B cell (primary cell): ENCODE results near the gene CMIP. TPM values are rescaled to one million over a fixed set of nuclear protein-coding genes. Genes with fewer than 3 reads are reported as not detected.

Source experiments
- ATAC-seq: fragments of 200-7000 bp; cut with Tn5 transposase; one replicate; pipeline ENCODE4 v1.10.0; 2021; ENCODE audit warnings: low read depth, mild to moderate bottlenecking, moderate number of reproducible peaks, moderate library complexity
- CTCF ChIA-PET: fragments of 350-600 bp; sonication (Branson Sonifier 250); formaldehyde crosslinking; loops from one replicate; lab custom pipeline; 2021; ENCODE audit warnings: antibody characterized with exemption, inconsistent platforms; lab: Charles Lee
- POLR2A ChIA-PET: fragments of 350-600 bp; sonication (Branson Sonifier 250); formaldehyde crosslinking; loops from one replicate; lab custom pipeline; 2021; ENCODE audit warnings: antibody characterized with exemption; lab: Charles Lee
- DNase-seq: peaks from one replicate; pipeline ENCODE4 v3.0.0; 2013
- H2AFZ ChIP-seq: 2 replicates; pipeline ENCODE4 v1.6.1; 2012; ENCODE audit warnings: mild to moderate bottlenecking, low read depth, low read length; ENCODE audit not compliant: insufficient read depth, poor library complexity, severe bottlenecking
- H3K27ac ChIP-seq, 2 donors: 1 replicate in 1 of 2; 2 replicates in 1 of 2; pipeline ENCODE4 v1.5.1; 2012 to 2013; ENCODE audit warnings: low read length in 2 of 2, mild to moderate bottlenecking in 2 of 2, moderate library complexity in 1 of 2
- H3K27me3 ChIP-seq, 4 experiments: fragments of 200-600 bp in 1 of 4; sonication (generic) in 1 of 4; replicated peaks in 1 of 4; 1 replicate in 2 of 4; 2 replicates in 2 of 4; pipeline versions ENCODE4 v1.6.1 to v1.7.0; 2013 to 2016; ENCODE audit warnings: low read length in 3 of 4, mild to moderate bottlenecking in 2 of 4, mixed read lengths in 1 of 4, moderate library complexity in 1 of 4; ENCODE audit not compliant: insufficient read depth in 4 of 4, control insufficient read depth in 3 of 4; ENCODE audit errors: control extremely low read depth in 1 of 4
- H3K36me3 ChIP-seq, 2 experiments: replicated peaks in 1 of 2; 1 replicate in 1 of 2; 2 replicates in 1 of 2; pipeline versions ENCODE4 v1.6.1 to v1.7.1; 2013; ENCODE audit warnings: low read length in 1 of 2; ENCODE audit not compliant: insufficient read depth in 2 of 2, control insufficient read depth in 1 of 2; ENCODE audit errors: control extremely low read depth in 1 of 2, extremely low read depth in 1 of 2
- H3K4me1 ChIP-seq, 2 donors: fragments of 200-600 bp in 1 of 2; sonication (generic) in 1 of 2; 1 replicate in 1 of 2; 2 replicates in 1 of 2; pipeline versions ENCODE4 v1.5.1 to v1.6.1; 2013 to 2017; ENCODE audit warnings: low read length in 2 of 2; ENCODE audit not compliant: control insufficient read depth in 2 of 2, insufficient read depth in 2 of 2
- H3K4me2 ChIP-seq: replicated peaks from 2 replicates; pipeline ENCODE3; 2012; ENCODE audit warnings: mild to moderate bottlenecking, low read depth, low read length; ENCODE audit not compliant: poor library complexity, severe bottlenecking
- H3K4me3 ChIP-seq, 5 experiments: fragments of 200-600 bp in 1 of 5; sonication (generic) in 1 of 5; 1 replicate in 3 of 5; 2 replicates in 2 of 5; pipeline versions ENCODE4 v1.5.1 to v1.7.0; 2011 to 2016; ENCODE audit warnings: low read length in 4 of 5, mild to moderate bottlenecking in 4 of 5, low read depth in 2 of 5, control low read depth in 1 of 5, moderate library complexity in 1 of 5; ENCODE audit not compliant: insufficient read depth in 1 of 5; ENCODE audit errors: control extremely low read depth in 1 of 5, extremely low read depth in 1 of 5
- H3K79me2 ChIP-seq: fragments of 200-600 bp; sonication (generic); one replicate; pipeline ENCODE4 v1.6.0; 2016; ENCODE audit warnings: low read length; ENCODE audit not compliant: control insufficient read depth, insufficient read depth
- H3K9ac ChIP-seq: fragments of 200-600 bp; sonication (generic); 2 replicates; pipeline ENCODE4 v1.6.1; 2017; ENCODE audit warnings: mild to moderate bottlenecking, low read length, moderate library complexity
- H3K9me3 ChIP-seq, 3 donors: one replicate each; pipeline versions ENCODE4 v1.6.1 to v1.7.1; 2013; ENCODE audit warnings: low read length in 2 of 3; ENCODE audit not compliant: control insufficient read depth in 2 of 3, insufficient read depth in 1 of 3; ENCODE audit errors: control extremely low read depth in 1 of 3
- H4K20me1 ChIP-seq: 2 replicates; pipeline ENCODE4 v1.6.0; 2012; ENCODE audit warnings: mild to moderate bottlenecking, low read length; ENCODE audit not compliant: insufficient read depth, control insufficient read depth, poor library complexity, severe bottlenecking
- H3K27ac Mint-ChIP-seq: one replicate; pipeline ENCODE4 v1.8.0; 2021; ENCODE audit warnings: mixed read lengths
- H3K27me3 Mint-ChIP-seq: one replicate; pipeline ENCODE4 v1.8.0; 2021; ENCODE audit warnings: mixed read lengths
- H3K4me1 Mint-ChIP-seq: one replicate; pipeline ENCODE4 v1.8.0; 2021; ENCODE audit warnings: mixed read lengths
- H3K4me3 Mint-ChIP-seq: one replicate; pipeline ENCODE4 v1.8.0; 2021; ENCODE audit warnings: mixed read lengths
- H3K9me3 Mint-ChIP-seq: one replicate; pipeline ENCODE4 v1.8.0; 2022; ENCODE audit warnings: mixed read lengths; ENCODE audit not compliant: insufficient read depth
- EZH2 ChIP-seq: IDR thresholded peaks from 2 replicates; pipeline ENCODE4 v1.6.1; 2012; ENCODE audit warnings: borderline replicate concordance, low read depth, mild to moderate bottlenecking, moderate library complexity, low read length; ENCODE audit not compliant: insufficient read depth, poor library complexity, severe bottlenecking
- WGBS: methylation state at CpG from one replicate; pipeline ENCODE4 v1.1.5; 2013; ENCODE audit warnings: missing lambda C conversion rate; ENCODE audit not compliant: insufficient coverage; 5-methylcytosine and 5-hydroxymethylcytosine counted together
- intact Hi-C: fragments of 100-400 bp; cut with micrococcal nuclease; formaldehyde crosslinking; loops from one replicate; pipeline ENCODE4 v1.10.0; 2022
- polyA plus RNA-seq: library from polyadenylated mRNA; depleted of rRNA; stranded (reverse); fragments of >200 nt; gene quantifications from 2 replicates; pipeline ENCODE4 v1.2.3, GENCODE V29; 2012
- total RNA-seq, 2 donors: library from RNA; stranded (reverse); fragments of 120-200 nt in 1 of 2; gene quantifications; 1 replicate in 1 of 2; 2 replicates in 1 of 2; pipeline versions ENCODE4 v1.2.3 to v1.2.4, GENCODE V29; 2013 to 2022
- TF ChIP-seq, protein P1 (sequence below): fragments of 200-600 bp; IDR thresholded peaks from one replicate; pipeline ENCODE4 v1.8.0; 2022; ENCODE audit warnings: antibody characterized with exemption, mild to moderate bottlenecking

The CMIP gene
- total and polyA plus RNA-seq, 2 donors (not counting 1 experiment from before 2014, with no cell fraction given) = 27.1 to 155 TPM

DNA sequence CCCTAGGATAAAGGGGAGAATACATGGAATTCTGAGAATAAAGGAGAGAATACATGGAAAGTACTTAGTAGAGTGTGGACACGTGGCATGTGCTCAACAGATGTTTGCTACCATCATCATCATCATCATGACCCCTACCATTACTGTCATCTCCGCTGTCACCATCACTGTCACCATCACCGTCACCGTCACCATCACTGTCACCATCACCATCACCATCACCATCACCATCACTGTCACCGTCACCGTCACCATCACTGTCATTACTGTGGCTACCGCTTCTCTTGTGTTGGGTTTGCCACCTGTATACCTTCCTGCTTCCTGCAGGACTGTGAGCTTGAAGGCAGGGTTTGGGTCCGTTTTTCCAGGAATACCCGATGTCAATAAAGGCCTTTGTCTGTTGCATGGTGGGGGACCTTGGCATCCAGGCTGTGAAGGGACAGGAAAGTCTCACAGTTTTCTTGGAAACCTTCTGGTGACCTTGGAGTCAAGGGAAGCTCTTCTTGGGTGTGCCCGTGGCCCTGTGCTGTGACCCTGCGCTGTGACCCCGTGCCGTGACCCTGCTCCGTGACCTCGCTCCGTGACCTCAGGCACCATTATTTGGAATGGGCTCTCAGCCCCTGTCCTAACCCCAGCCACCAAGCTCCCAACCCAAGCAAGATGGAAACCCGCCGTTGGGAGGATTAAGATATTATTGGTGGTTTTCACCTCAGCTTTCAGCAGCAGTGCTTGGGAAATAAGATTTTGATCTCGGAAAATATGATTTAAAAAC is 14.4 kb downstream of the CMIP start:
- no peak for TF ChIP-seq EZH2
- TF ChIP-seq, protein P1, sequence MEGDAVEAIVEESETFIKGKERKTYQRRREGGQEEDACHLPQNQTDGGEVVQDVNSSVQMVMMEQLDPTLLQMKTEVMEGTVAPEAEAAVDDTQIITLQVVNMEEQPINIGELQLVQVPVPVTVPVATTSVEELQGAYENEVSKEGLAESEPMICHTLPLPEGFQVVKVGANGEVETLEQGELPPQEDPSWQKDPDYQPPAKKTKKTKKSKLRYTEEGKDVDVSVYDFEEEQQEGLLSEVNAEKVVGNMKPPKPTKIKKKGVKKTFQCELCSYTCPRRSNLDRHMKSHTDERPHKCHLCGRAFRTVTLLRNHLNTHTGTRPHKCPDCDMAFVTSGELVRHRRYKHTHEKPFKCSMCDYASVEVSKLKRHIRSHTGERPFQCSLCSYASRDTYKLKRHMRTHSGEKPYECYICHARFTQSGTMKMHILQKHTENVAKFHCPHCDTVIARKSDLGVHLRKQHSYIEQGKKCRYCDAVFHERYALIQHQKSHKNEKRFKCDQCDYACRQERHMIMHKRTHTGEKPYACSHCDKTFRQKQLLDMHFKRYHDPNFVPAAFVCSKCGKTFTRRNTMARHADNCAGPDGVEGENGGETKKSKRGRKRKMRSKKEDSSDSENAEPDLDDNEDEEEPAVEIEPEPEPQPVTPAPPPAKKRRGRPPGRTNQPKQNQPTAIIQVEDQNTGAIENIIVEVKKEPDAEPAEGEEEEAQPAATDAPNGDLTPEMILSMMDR = no peak
- H3K79me2 ChIP-seq = peaks cover 100% of the 10 kb centered on the region
- H3K36me3 ChIP-seq = peaks cover 2 to 34% of the 10 kb centered on the region in 2 experiments
- H3K4me2 ChIP-seq = no peak overlapping the region
- peaks cover 72% of the 10 kb centered on the region for H4K20me1 ChIP-seq
- Mint-ChIP-seq H3K9me3 (no peaks in the 10 kb centered on the region), H3K27ac (peak overlapping the region; percentile 42), H3K27me3 (no peaks in the 10 kb centered on the region), H3K4me1 (peaks cover 59% of the 10 kb centered on the region), H3K4me3 (no peak overlapping the region)
- ChIA-PET CTCF (interaction anchor here (0.8 kb wide), 1 partner anchor 91 kb away, joined by 4 read pairs; no protein-coding TSS in a partner anchor), POLR2A (no interaction called here)
- H3K4me1 ChIP-seq = peaks cover 6 to 15% of the 10 kb centered on the region in 2 donors
- H3K4me3 ChIP-seq = no peak overlapping the region
- DNase-seq (no peak), ATAC-seq (no peak)
- H2AFZ ChIP-seq = no peak overlapping the region
- H3K9ac ChIP-seq = no peak overlapping the region
- H3K27ac ChIP-seq = no peak overlapping the region
- intact Hi-C loops = no loop called here
- H3K9me3 ChIP-seq = no peaks in the 10 kb centered on the region
- WGBS = 92% methylated on average over 6 of the region's 19 CpGs
- no peaks in the 10 kb centered on the region for H3K27me3 ChIP-seq

DNA sequence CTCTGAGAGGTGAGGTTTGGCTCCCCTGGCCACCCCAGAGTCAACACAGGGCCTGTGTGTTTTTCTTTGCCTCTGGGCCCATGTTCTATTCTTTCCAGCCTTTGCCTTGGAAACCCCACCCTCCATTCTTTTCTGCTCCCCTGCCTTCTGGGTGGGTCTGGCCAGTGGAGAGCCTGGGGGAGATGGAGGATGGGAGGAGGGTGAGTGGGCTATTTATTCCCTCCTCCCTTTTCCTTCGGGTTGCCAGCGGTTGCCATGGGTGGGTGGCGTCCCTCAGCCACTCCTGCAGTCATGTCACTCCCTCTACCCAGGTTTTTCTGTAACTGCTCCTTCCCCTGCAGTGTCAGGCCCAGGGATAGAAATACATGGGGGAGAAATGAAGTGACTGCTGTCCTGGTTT is 15.5 kb downstream of the CMIP start:
- H4K20me1 ChIP-seq = peaks cover 61% of the 10 kb centered on the region
- POLR2A ChIA-PET = no interaction called here
- no peak overlapping the region for H3K4me2 ChIP-seq
- no peak overlapping the region for H3K4me3 ChIP-seq
- H3K4me1 ChIP-seq = peaks cover 6 to 15% of the 10 kb centered on the region in 2 donors
- H3K27me3 Mint-ChIP-seq = no peaks in the 10 kb centered on the region
- no CpG with 5 or more reads among the region's 3 CpGs for WGBS
- intact Hi-C loops = no loop called here
- H3K27ac ChIP-seq = no peak overlapping the region
- H3K4me1 Mint-ChIP-seq = peaks cover 60% of the 10 kb centered on the region
- no peak overlapping the region for H3K27ac Mint-ChIP-seq
- H3K27me3 ChIP-seq = no peaks in the 10 kb centered on the region
- TF ChIP-seq, protein P1 = no peak
- TF ChIP-seq EZH2 = no peak
- no peak for DNase-seq
- ATAC-seq = no peak
- H3K4me3 Mint-ChIP-seq = no peak overlapping the region
- no peaks in the 10 kb centered on the region for H3K9me3 Mint-ChIP-seq
- peaks cover 100% of the 10 kb centered on the region for H3K79me2 ChIP-seq
- H3K36me3 ChIP-seq = peaks cover 2 to 43% of the 10 kb centered on the region in 2 experiments
- H2AFZ ChIP-seq = no peak overlapping the region
- CTCF ChIA-PET = interaction anchor here (0.8 kb wide), 1 partner anchor 92 kb away, joined by 4 read pairs; no protein-coding TSS in a partner anchor
- H3K9ac ChIP-seq = no peak overlapping the region
- no peaks in the 10 kb centered on the region for H3K9me3 ChIP-seq
